Fibroblast of villous mesenchyme (primary cell): ENCODE data around the gene MRPL49. TPM values are rescaled to one million over a fixed set of nuclear protein-coding genes. Genes with fewer than 3 reads are reported as not detected.
A peak's percentile ranks its signal among the peaks of the same experiment; 100 is the strongest.

Experiments used
- DNase-seq: peaks from one replicate; pipeline ENCODE4 v3.0.0-alpha.2; 2010; ENCODE audit warnings: low read depth
- H3K4me3 ChIP-seq: 2 replicates; pipeline ENCODE4 v1.5.1; 2011; ENCODE audit warnings: low read depth, mild to moderate bottlenecking, low read length
- total RNA-seq: library from RNA; depleted of rRNA; stranded (reverse); fragments of >200 nt; gene quantifications from 2 replicates; pipeline ENCODE4 v1.2.3, GENCODE V29; 2012
- TF ChIP-seq, protein P1 (sequence below): IDR thresholded peaks from 2 replicates; pipeline ENCODE4 v1.5.1; 2012; ENCODE audit warnings: low read depth, mild to moderate bottlenecking, low read length; ENCODE audit not compliant: insufficient read depth

The MRPL49 gene
- total RNA-seq, 1 donor: 54.4 TPM

DNA sequence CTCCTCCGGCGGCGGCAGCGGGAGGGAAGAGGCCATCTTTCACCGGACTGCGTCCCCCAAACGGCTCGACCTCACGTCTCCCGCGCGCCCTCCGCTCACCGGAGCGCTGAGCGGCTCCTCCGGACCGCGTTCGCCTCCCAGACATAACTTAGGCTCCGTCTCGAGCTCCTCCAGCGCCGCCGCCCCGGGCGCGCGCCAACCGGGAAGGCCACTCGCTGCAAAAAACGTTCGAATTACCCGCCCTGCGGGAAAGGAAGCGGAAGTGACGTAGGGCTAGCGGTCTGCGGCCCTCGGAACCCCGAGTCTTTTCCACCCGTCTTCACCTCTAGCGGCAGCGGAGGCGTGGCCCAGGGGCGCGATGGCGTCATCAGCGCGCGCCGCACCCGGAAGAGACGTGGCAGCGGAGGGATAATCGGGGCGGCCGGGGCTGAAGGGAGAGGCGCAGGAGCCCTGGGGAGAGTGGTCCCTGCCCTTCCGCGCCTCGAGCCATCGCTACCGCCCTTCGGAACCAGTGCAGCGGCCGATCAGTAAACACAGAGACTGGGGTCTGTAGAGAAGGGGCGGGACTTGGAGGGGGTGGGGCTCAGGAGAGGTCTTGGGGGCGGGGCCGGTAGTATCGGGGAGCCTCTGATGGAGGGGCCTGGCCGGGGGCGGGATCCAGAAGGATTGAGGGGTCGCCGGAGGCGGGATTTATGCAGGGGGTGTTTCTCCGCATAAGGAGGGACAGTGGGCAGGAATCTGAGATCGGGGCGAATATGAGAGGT lies 38.1 kb upstream of the MRPL49 start, which contains the start of the genes CDCA5 and ZFPL1:
CDCA5 (minus strand) TSS at position 207 of the 764 bp plus-strand sequence; CDS start at position 145, 62 bp downstream.
ZFPL1 (plus strand) TSS at position 389 of the 764 bp plus-strand sequence. CDS start 477 bp downstream, outside the sequence.
- TF ChIP-seq, protein P1, sequence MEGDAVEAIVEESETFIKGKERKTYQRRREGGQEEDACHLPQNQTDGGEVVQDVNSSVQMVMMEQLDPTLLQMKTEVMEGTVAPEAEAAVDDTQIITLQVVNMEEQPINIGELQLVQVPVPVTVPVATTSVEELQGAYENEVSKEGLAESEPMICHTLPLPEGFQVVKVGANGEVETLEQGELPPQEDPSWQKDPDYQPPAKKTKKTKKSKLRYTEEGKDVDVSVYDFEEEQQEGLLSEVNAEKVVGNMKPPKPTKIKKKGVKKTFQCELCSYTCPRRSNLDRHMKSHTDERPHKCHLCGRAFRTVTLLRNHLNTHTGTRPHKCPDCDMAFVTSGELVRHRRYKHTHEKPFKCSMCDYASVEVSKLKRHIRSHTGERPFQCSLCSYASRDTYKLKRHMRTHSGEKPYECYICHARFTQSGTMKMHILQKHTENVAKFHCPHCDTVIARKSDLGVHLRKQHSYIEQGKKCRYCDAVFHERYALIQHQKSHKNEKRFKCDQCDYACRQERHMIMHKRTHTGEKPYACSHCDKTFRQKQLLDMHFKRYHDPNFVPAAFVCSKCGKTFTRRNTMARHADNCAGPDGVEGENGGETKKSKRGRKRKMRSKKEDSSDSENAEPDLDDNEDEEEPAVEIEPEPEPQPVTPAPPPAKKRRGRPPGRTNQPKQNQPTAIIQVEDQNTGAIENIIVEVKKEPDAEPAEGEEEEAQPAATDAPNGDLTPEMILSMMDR: no peak
- peak; percentile 96 for DNase-seq
- peak within 1 kb of the TSS; percentile 83 for H3K4me3 ChIP-seq

DNA sequence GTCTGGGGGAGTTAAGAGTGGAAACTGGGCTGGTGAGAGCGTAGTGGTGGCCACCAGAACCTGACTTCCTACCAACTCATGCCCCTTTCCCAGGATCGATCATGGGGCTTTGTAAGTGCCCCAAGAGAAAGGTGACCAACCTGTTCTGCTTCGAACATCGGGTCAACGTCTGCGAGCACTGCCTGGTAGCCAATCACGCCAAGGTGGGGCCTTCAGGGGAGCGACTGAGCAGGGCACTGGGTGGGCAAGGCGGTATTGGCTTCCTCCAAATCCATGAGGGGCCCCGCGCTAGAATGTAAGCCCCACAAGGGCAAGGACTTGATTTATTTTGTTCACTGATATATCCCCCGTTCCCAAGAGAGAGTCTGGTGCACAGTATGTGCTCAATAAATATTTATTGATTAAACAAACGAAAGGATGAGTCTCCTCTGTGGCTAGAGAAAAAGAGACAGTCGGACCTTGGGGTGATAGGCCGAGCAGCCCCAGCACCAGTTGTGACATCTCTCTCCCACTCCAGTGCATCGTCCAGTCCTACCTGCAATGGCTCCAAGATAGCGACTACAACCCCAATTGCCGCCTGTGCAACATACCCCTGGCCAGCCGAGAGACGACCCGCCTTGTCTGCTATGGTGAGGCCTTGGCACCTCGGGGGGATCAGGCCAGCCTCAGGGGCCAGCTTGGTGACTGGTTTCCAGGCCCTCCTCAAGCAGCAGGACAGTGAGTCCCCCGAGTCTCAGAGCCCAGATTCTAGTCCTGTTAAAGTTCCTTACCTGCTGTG lies 37.3 kb upstream of the MRPL49 start:
- TF ChIP-seq, protein P1: no peak
- DNase-seq: no peak
- H3K4me3 ChIP-seq: peak overlapping the region; percentile 83

DNA sequence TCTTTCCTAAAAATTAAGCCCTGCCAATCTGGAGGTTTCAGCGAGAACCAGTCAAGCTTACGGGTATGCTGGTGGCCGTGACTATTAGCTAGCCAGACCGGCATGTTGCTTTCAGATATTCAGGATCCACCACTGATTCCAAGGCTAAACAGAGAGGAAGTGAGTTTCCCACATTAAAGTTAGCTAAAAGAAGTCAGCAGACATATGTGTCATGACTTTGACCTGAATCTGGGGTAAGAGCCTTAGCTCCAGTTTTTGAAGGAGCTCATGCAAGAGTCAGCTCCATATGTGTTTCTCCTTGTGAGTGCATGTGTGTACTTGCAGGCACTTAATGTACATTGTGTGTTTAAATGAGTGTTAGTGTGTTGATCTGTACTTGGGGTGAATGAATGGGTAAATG lies 36.7 kb upstream of the MRPL49 start:
- no peak overlapping the region for H3K4me3 ChIP-seq
- TF ChIP-seq, protein P1: no peak
- no peak for DNase-seq

DNA sequence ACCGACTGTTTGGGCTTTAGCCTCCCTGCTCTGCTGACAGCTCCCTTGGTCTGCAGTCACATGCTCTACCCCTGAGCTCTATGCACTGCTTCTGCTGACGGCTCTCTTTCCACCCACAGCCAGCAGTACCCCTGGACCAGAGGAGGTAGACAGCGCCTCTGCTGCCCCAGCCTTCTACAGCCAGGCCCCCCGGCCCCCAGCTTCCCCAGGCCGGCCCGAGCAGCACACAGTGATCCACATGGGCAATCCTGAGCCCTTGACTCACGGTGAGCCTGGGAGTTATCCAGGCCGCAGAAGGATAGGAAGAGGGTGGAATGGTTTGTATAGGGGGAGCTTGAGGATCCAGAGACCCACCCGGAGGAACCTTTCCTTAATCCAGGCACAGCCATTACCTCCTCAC lies 35.3 kb upstream of the MRPL49 start:
- TF ChIP-seq, protein P1: no peak
- no peak for DNase-seq
- H3K4me3 ChIP-seq: no peak overlapping the region

DNA sequence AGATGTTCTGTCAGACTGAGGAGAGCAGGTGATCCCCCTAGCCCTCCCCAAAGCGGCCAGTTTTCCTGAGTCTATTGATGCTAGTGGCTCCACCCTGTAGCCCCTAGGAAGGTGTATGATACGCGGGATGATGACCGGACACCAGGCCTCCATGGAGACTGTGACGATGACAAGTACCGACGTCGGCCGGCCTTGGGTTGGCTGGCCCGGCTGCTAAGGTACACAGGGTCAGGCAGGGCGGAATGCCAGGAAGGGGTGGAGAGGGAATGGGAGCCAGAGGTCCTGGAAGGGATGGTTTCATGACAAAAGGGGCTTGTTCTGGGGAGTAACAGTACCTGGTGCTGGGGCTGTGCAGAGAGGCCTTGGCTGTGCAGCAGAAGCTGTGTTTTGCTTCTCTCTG lies 34.9 kb upstream of the MRPL49 start:
- no peak for DNase-seq
- TF ChIP-seq, protein P1: no peak
- H3K4me3 ChIP-seq: no peak overlapping the region

DNA sequence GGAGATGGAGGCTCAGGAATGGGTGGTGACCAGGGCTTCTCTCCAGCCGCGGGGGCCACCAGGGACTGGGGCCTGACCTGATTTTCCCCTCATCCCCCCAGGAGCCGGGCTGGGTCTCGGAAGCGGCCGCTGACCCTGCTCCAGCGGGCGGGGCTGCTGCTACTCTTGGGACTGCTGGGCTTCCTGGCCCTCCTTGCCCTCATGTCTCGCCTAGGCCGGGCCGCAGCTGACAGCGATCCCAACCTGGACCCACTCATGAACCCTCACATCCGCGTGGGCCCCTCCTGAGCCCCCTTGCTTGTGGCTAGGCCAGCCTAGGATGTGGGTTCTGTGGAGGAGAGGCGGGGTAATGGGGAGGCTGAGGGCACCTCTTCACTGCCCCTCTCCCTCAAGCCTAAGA lies 34.3 kb upstream of the MRPL49 start:
- no peak for DNase-seq
- no peak overlapping the region for H3K4me3 ChIP-seq
- TF ChIP-seq, protein P1: no peak
